Tibial nerve (tissue), 3 donors: Measurements from ENCODE around the gene MTFP1.

Source experiments
- POLR2A ChIP-seq, 2 donors: fragments of 450-650 bp; IDR thresholded peaks; one replicate each; pipeline ENCODE4 v1.6.1; 2017; ENCODE audit warnings: antibody characterized with exemption in 2 of 2, mild to moderate bottlenecking in 2 of 2, moderate library complexity in 2 of 2
- TF ChIP-seq, protein P1 (sequence below), 5 experiments: fragments of 200-600 bp in 3 of 5; fragments of 450-650 bp in 2 of 5; sonication (generic) in 3 of 5; IDR thresholded peaks; one replicate each; pipeline ENCODE4 v1.5.1; 2016 to 2019; ENCODE audit warnings: antibody characterized with exemption in 5 of 5, mild to moderate bottlenecking in 3 of 5, moderate library complexity in 2 of 5

- TF ChIP-seq, protein P1, sequence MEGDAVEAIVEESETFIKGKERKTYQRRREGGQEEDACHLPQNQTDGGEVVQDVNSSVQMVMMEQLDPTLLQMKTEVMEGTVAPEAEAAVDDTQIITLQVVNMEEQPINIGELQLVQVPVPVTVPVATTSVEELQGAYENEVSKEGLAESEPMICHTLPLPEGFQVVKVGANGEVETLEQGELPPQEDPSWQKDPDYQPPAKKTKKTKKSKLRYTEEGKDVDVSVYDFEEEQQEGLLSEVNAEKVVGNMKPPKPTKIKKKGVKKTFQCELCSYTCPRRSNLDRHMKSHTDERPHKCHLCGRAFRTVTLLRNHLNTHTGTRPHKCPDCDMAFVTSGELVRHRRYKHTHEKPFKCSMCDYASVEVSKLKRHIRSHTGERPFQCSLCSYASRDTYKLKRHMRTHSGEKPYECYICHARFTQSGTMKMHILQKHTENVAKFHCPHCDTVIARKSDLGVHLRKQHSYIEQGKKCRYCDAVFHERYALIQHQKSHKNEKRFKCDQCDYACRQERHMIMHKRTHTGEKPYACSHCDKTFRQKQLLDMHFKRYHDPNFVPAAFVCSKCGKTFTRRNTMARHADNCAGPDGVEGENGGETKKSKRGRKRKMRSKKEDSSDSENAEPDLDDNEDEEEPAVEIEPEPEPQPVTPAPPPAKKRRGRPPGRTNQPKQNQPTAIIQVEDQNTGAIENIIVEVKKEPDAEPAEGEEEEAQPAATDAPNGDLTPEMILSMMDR (IDR thresholded peaks at IDR 0.05): no peak
- TF ChIP-seq POLR2A (IDR thresholded peaks at IDR 0.05): no peak
Measured at GRCh38 chr22:30383061-30383460, 42.5 kb upstream of the MTFP1 start.
